ENCODE measurements around the gene GLIPR1L2.

Gene GLIPR1L2

GRCh38 chr12:75477137-75477536, 86.2 kb downstream of the GLIPR1L2 start:
- DNase-seq (ENCODE audit: low read depth in 2 of 2): no peak

GRCh38 chr12:75478116-75478794, 87.4 kb downstream of the GLIPR1L2 start:
- DNase-seq (ENCODE audit: low read depth in 2 of 2): no peak

- DNase-seq (ENCODE audit: low read depth in 2 of 2): no peak
Observed at GRCh38 chr12:75479963-75480461, 89.1 kb downstream of the GLIPR1L2 start.

- DNase-seq (ENCODE audit: low read depth in 2 of 2): peak; percentile 56 to 69
Observed at GRCh38 chr12:75480469-75480949, 89.6 kb downstream of the GLIPR1L2 start, which contains the start of gene GLIPR1. TSS of gene GLIPR1 (plus strand) at chr12:75480755. CDS start at chr12:75480881, 126 bp downstream.

- DNase-seq (ENCODE audit: low read depth in 2 of 2): no peak
Observed at GRCh38 chr12:75481013-75481705, 90.3 kb downstream of the GLIPR1L2 start.

- no peak for DNase-seq (ENCODE audit: low read depth in 2 of 2)
Observed at GRCh38 chr12:75481774-75482173, 90.9 kb downstream of the GLIPR1L2 start.

All from stimulated activated CD4-positive, alpha-beta T cell treated with anti-CD3 and anti-CD28 coated beads, Interleukin-4, amount 100 ng/mL, for 48 hours (primary cell).